Measurements from ENCODE around the gene DHX35. TPM values are rescaled to one million over a fixed set of nuclear protein-coding genes. Genes with fewer than 3 reads are reported as not detected.
A peak's percentile ranks its signal among the peaks of the same experiment; 100 is the strongest.

The DHX35 gene
- total and polyA plus RNA-seq, 2 of the 8 experiments (the other 6 are each of a cell fraction or from before 2014, with no cell fraction given) = 21.9 to 27.7 TPM

GRCh38 chr20:38930242-38930569 lies 31.9 kb upstream of the DHX35 start:
- H3K79me2 ChIP-seq (ENCODE audit: control insufficient read depth in 1 of 2, insufficient read depth in 2 of 2, low read length in 2 of 2) = peaks cover 53 to 85% of the 10 kb centered on the region in 2 experiments
- no peak overlapping the region for H3K4me2 ChIP-seq (ENCODE audit: insufficient read depth in 1 of 2, low read depth in 2 of 2, low read length in 2 of 2)
- H3K14ac ChIP-seq (ENCODE audit: insufficient read length) = no peak overlapping the region
- H2BK120ac ChIP-seq (replicated peaks; ENCODE audit: low read depth, low read length) = no peak overlapping the region
- H3K23me2 ChIP-seq (ENCODE audit: low read depth, low read length) = peaks cover 13% of the 10 kb centered on the region
- no peak overlapping the region for H4K91ac ChIP-seq (replicated peaks; ENCODE audit: insufficient read length, low read length)
- no peak overlapping the region for H3K4me3 ChIP-seq (ENCODE audit: extremely low read depth in 1 of 4, insufficient read depth in 2 of 4, low read depth in 3 of 4, low read length in 4 of 4)
- no peak overlapping the region for H4K5ac ChIP-seq (ENCODE audit: insufficient read length, low read depth, low read length)
- no peak overlapping the region for H3K18ac ChIP-seq (ENCODE audit: extremely low read depth, low read length)
- H3K27ac ChIP-seq (ENCODE audit: low read depth, low read length) = no peak overlapping the region
- H3K27me3 ChIP-seq (replicated peaks in 1 of 4; ENCODE audit: control insufficient read depth in 3 of 4, extremely low read depth in 1 of 4, insufficient read depth in 3 of 4, low read length in 3 of 4) = no peaks in the 10 kb centered on the region
- TF ChIP-seq POLR2AphosphoS5 (IDR thresholded peaks at IDR 0.05; ENCODE audit: low read depth, low read length) (0 out of 2 replicates have a peak, but pooled peaks have one; percentile 5), POLR2A (IDR thresholded peaks at IDR 0.05; ENCODE audit: control extremely low read depth in 1 of 2, low read depth in 2 of 2, low read length in 2 of 2) (no peak), BCL11A (IDR thresholded peaks at IDR 0.05; ENCODE audit: low read depth in 2 of 2, low read length in 2 of 2) (no peak), RFX5 (IDR thresholded peaks at IDR 0.05; ENCODE audit: borderline replicate concordance, low read depth, low read length) (no peak), SIX5 (IDR thresholded peaks at IDR 0.05; ENCODE audit: low read depth, low read length) (no peak), SP2 (IDR thresholded peaks at IDR 0.05; ENCODE audit: low read length) (no peak), ATF3 (IDR thresholded peaks at IDR 0.05; ENCODE audit: insufficient read depth, low read depth, low read length) (no peak)
- TF ChIP-seq, protein P1, sequence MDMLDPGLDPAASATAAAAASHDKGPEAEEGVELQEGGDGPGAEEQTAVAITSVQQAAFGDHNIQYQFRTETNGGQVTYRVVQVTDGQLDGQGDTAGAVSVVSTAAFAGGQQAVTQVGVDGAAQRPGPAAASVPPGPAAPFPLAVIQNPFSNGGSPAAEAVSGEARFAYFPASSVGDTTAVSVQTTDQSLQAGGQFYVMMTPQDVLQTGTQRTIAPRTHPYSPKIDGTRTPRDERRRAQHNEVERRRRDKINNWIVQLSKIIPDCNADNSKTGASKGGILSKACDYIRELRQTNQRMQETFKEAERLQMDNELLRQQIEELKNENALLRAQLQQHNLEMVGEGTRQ (IDR thresholded peaks at IDR 0.05; ENCODE audit: low read length) = no peak
- no peak overlapping the region for H3K4ac ChIP-seq (replicated peaks; ENCODE audit: insufficient read length, low read depth, low read length)
- no peak overlapping the region for H2BK15ac ChIP-seq (ENCODE audit: low read length)
- H2BK12ac ChIP-seq (ENCODE audit: low read depth, low read length) = no peak overlapping the region
- no peak overlapping the region for H2BK5ac ChIP-seq (ENCODE audit: low read depth, low read length)
- H4K20me1 ChIP-seq (replicated peaks in 1 of 2; ENCODE audit: control insufficient read depth in 1 of 2, insufficient read depth in 2 of 2, low read length in 2 of 2) = peaks cover 18 to 19% of the 10 kb centered on the region in 2 experiments
- H2AK5ac ChIP-seq (ENCODE audit: low read depth, low read length) = no peak overlapping the region
- FAIRE-seq = no peak
- CTCF ChIA-PET (ENCODE audit: partially characterized antibody) = interaction anchor here (0.6 to 2.0 kb wide), 6 partner anchors 8 to 705 kb away, joined by 4 to 6 read pairs (median 4); no protein-coding TSS in a partner anchor
- H3K9ac ChIP-seq (replicated peaks in 1 of 4; ENCODE audit: extremely low read depth in 1 of 4, low read depth in 3 of 4, low read length in 3 of 4) = no peak overlapping the region; a peak in 1 of 7 replicates
- POLR2A ChIA-PET (ENCODE audit: partially characterized antibody) = interaction anchor here (0.8 to 5.9 kb wide), 4 partner anchors 9 to 33 kb away, joined by 3 to 57 read pairs (median 30); partner anchors contain the start of gene DHX35
- no peak overlapping the region for H4K8ac ChIP-seq (ENCODE audit: extremely low read depth, insufficient read depth, low read length)
- H2BK20ac ChIP-seq (ENCODE audit: low read length) = no peak overlapping the region
- H3K36me3 ChIP-seq (ENCODE audit: control insufficient read depth in 2 of 4, insufficient read depth in 4 of 4, low read length in 3 of 4) = peaks cover 0 to 8% (median 2%) of the 10 kb centered on the region in 4 experiments; a peak in 3 of 8 replicates
- peaks cover 6 to 12% (median 8%) of the 10 kb centered on the region in 4 experiments for H3K4me1 ChIP-seq (replicated peaks in 1 of 4; ENCODE audit: control insufficient read depth in 3 of 4, insufficient read depth in 4 of 4, low read length in 3 of 4)
- 94% methylated on average over 1 of the region's 1 CpG; no CpG with 5 or more reads in 1 of the 2 experiments for WGBS, 2 experiments (ENCODE audit: extremely low coverage in 1 of 2, insufficient coverage in 1 of 2, insufficient read length in 1 of 2, insufficient replicate concordance in 2 of 2, low coverage in 1 of 2, low lambda C conversion rate in 2 of 2, missing lambda C conversion rate in 1 of 2)
- H3K79me1 ChIP-seq (ENCODE audit: low read depth, low read length) = peaks cover 15% of the 10 kb centered on the region
- no peak overlapping the region for H3K23ac ChIP-seq (ENCODE audit: insufficient read length)
- no peak overlapping the region for H2AFZ ChIP-seq (ENCODE audit: low read length)
- H3K56ac ChIP-seq (replicated peaks; ENCODE audit: insufficient read length, low read depth, low read length) = no peak overlapping the region
- H3K9me3 ChIP-seq (ENCODE audit: insufficient read depth in 2 of 2, low read depth in 1 of 2, low read length in 1 of 2) = no peaks in the 10 kb centered on the region
- DNase-seq (ENCODE audit: low read depth in 1 of 2, low spot score in 2 of 2) = no peak
